K562 (cell line): ENCODE data around the gene LMNA. TPM values are rescaled to one million over a fixed set of nuclear protein-coding genes. Genes with fewer than 3 reads are reported as not detected.

Experiments
- BDP1 ChIP-seq: IDR thresholded peaks from 3 replicates; pipeline ENCODE4 v1.6.1; 2011; ENCODE audit not compliant: insufficient read length, insufficient read depth
- CCAR2 ChIP-seq: fragments of 200-400 bp; formaldehyde crosslinking; IDR thresholded peaks from 2 replicates; pipeline ENCODE4 v1.6.1; 2017; ENCODE audit warnings: mild to moderate bottlenecking, low read depth, low read length
- ETV1 ChIP-seq: fragments of 450-650 bp; conservative IDR thresholded peaks from 2 replicates; pipeline ENCODE4 v1.6.1; 2016; ENCODE audit warnings: missing genetic modification characterization, control low read depth, low read depth, missing compliant biosample characterization
- MEF2D ChIP-seq: conservative IDR thresholded peaks from 2 replicates; pipeline ENCODE4 v1.6.1; 2016; ENCODE audit warnings: low read depth, missing genetic modification characterization, missing compliant biosample characterization
- NFXL1 ChIP-seq: fragments of 450-650 bp; formaldehyde crosslinking; IDR thresholded peaks from 2 replicates; pipeline ENCODE4 v1.4.0; 2021; ENCODE audit warnings: mild to moderate bottlenecking
- PHF21A ChIP-seq: fragments of 450-650 bp; IDR thresholded peaks from 2 replicates; pipeline ENCODE4 v1.6.1; 2017; ENCODE audit warnings: low read depth, borderline replicate concordance
- POLR2B ChIP-seq: fragments of 450-650 bp; IDR thresholded peaks from 2 replicates; pipeline ENCODE4 v1.6.1; 2018; ENCODE audit warnings: low read depth; ENCODE audit not compliant: partially characterized antibody
- ZNF133 ChIP-seq: fragments of 250-450 bp; sonication (Bioruptor Pico); IDR thresholded peaks from 2 replicates; pipeline ENCODE4 v1.4.0; 2020; ENCODE audit warnings: mild to moderate bottlenecking
- ZNF174 ChIP-seq: fragments of 250-450 bp; sonication (Bioruptor Pico); IDR thresholded peaks from 2 replicates; pipeline ENCODE4 v1.4.0; 2020; ENCODE audit warnings: mild to moderate bottlenecking
- ZSCAN29 ChIP-seq: fragments of 450-650 bp; IDR thresholded peaks from 2 replicates; pipeline ENCODE4 v1.6.1; 2017
- polyA plus RNA-seq, 8 experiments: library from polyadenylated mRNA; depleted of rRNA in 4 of 8; stranded (reverse) in 5 of 8; unstranded in 3 of 8; fragments of >200 nt; fragmentation: Nextera tagmentation in 2 of 8; fragmentation: Illumina TruSeq in 1 of 8; extraction: Ambion mirVana in 2 of 8; extraction: Trizol in 1 of 8; gene quantifications; 2 replicates each; pipeline versions ENCODE4 v1.2.1 to v1.2.3, GENCODE V29; 2011 to 2014; ENCODE audit warnings: inconsistent platforms in 1 of 8, missing spikeins in 1 of 8
- total RNA-seq, 7 experiments: library from RNA; depleted of rRNA in 6 of 7; stranded (reverse); fragments of >200 nt in 6 of 7; fragmentation: Illumina TruSeq in 2 of 7; extraction: Trizol in 2 of 7; gene quantifications; 2 replicates each; pipeline versions ENCODE4 v1.2.1 to v1.2.3, GENCODE V29; 2011 to 2021; ENCODE audit warnings: low replicate concordance in 1 of 7
- TF ChIP-seq, protein P1 (sequence below), 2 experiments: fragments of 450-650 bp; conservative IDR thresholded peaks; 2 replicates each; pipeline ENCODE4 v1.6.1; 2017; ENCODE audit warnings: mild to moderate bottlenecking in 2 of 2, moderate library complexity in 2 of 2
- TF ChIP-seq, protein P2 (sequence below): fragments of 450-650 bp; IDR thresholded peaks from 2 replicates; pipeline ENCODE4 v1.6.1; 2017; ENCODE audit warnings: antibody characterized with exemption, mild to moderate bottlenecking
- TF ChIP-seq, protein P3 (sequence below): sonication (generic); formaldehyde crosslinking; IDR thresholded peaks from 2 replicates; pipeline ENCODE4 v1.8.0; 2022; ENCODE audit warnings: mild to moderate bottlenecking, missing genetic modification reagents
- TF ChIP-seq, protein P4 (sequence below): fragments of 250-450 bp; sonication (Bioruptor Pico); IDR thresholded peaks from 2 replicates; pipeline ENCODE4 v1.8.0; 2021; ENCODE audit warnings: mild to moderate bottlenecking, moderate library complexity
- TF ChIP-seq, protein P5 (sequence below): fragments of 450-650 bp; formaldehyde crosslinking; IDR thresholded peaks from 2 replicates; pipeline ENCODE4 v1.4.0; 2022; ENCODE audit warnings: missing genetic modification characterization

Gene LMNA
- total and polyA plus RNA-seq, 9 of the 15 experiments (the other 6 are each of a cell fraction or from before 2014, with no cell fraction given) = 1.00 to 347 (median 88.2) TPM

DNA sequence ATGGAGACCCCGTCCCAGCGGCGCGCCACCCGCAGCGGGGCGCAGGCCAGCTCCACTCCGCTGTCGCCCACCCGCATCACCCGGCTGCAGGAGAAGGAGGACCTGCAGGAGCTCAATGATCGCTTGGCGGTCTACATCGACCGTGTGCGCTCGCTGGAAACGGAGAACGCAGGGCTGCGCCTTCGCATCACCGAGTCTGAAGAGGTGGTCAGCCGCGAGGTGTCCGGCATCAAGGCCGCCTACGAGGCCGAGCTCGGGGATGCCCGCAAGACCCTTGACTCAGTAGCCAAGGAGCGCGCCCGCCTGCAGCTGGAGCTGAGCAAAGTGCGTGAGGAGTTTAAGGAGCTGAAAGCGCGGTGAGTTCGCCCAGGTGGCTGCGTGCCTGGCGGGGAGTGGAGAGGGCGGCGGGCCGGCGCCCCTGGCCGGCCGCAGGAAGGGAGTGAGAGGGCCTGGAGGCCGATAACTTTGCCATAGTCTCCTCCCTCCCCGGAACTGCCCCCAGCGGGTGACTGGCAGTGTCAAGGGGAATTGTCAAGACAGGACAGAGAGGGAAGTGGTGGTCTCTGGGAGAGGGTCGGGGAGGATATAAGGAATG, 505 bp downstream of the LMNA start (continued):
- TF ChIP-seq, protein P1, sequence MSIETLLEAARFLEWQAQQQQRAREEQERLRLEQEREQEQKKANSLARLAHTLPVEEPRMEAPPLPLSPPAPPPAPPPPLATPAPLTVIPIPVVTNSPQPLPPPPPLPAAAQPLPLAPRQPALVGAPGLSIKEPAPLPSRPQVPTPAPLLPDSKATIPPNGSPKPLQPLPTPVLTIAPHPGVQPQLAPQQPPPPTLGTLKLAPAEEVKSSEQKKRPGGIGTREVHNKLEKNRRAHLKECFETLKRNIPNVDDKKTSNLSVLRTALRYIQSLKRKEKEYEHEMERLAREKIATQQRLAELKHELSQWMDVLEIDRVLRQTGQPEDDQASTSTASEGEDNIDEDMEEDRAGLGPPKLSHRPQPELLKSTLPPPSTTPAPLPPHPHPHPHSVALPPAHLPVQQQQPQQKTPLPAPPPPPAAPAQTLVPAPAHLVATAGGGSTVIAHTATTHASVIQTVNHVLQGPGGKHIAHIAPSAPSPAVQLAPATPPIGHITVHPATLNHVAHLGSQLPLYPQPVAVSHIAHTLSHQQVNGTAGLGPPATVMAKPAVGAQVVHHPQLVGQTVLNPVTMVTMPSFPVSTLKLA (conservative IDR thresholded peaks at IDR 0.05) = peak in 1 of 2 experiments; percentile 39; a peak in 2 of 4 replicates
- no peak for TF ChIP-seq CCAR2
- TF ChIP-seq, protein P2, sequence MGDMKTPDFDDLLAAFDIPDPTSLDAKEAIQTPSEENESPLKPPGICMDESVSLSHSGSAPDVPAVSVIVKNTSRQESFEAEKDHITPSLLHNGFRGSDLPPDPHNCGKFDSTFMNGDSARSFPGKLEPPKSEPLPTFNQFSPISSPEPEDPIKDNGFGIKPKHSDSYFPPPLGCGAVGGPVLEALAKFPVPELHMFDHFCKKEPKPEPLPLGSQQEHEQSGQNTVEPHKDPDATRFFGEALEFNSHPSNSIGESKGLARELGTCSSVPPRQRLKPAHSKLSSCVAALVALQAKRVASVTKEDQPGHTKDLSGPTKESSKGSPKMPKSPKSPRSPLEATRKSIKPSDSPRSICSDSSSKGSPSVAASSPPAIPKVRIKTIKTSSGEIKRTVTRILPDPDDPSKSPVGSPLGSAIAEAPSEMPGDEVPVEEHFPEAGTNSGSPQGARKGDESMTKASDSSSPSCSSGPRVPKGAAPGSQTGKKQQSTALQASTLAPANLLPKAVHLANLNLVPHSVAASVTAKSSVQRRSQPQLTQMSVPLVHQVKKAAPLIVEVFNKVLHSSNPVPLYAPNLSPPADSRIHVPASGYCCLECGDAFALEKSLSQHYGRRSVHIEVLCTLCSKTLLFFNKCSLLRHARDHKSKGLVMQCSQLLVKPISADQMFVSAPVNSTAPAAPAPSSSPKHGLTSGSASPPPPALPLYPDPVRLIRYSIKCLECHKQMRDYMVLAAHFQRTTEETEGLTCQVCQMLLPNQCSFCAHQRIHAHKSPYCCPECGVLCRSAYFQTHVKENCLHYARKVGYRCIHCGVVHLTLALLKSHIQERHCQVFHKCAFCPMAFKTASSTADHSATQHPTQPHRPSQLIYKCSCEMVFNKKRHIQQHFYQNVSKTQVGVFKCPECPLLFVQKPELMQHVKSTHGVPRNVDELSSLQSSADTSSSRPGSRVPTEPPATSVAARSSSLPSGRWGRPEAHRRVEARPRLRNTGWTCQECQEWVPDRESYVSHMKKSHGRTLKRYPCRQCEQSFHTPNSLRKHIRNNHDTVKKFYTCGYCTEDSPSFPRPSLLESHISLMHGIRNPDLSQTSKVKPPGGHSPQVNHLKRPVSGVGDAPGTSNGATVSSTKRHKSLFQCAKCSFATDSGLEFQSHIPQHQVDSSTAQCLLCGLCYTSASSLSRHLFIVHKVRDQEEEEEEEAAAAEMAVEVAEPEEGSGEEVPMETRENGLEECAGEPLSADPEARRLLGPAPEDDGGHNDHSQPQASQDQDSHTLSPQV = no peak
- TF ChIP-seq ZSCAN29 = no peak; the same call in none of the 2 replicates
- no peak for TF ChIP-seq MEF2D
- no peak for TF ChIP-seq NFXL1 (CRISPR knock-in tag)
- peak; percentile 63 for TF ChIP-seq ETV1 (tag)
- no peak for TF ChIP-seq ZNF133
- no peak for TF ChIP-seq PHF21A
- TF ChIP-seq, protein P3, sequence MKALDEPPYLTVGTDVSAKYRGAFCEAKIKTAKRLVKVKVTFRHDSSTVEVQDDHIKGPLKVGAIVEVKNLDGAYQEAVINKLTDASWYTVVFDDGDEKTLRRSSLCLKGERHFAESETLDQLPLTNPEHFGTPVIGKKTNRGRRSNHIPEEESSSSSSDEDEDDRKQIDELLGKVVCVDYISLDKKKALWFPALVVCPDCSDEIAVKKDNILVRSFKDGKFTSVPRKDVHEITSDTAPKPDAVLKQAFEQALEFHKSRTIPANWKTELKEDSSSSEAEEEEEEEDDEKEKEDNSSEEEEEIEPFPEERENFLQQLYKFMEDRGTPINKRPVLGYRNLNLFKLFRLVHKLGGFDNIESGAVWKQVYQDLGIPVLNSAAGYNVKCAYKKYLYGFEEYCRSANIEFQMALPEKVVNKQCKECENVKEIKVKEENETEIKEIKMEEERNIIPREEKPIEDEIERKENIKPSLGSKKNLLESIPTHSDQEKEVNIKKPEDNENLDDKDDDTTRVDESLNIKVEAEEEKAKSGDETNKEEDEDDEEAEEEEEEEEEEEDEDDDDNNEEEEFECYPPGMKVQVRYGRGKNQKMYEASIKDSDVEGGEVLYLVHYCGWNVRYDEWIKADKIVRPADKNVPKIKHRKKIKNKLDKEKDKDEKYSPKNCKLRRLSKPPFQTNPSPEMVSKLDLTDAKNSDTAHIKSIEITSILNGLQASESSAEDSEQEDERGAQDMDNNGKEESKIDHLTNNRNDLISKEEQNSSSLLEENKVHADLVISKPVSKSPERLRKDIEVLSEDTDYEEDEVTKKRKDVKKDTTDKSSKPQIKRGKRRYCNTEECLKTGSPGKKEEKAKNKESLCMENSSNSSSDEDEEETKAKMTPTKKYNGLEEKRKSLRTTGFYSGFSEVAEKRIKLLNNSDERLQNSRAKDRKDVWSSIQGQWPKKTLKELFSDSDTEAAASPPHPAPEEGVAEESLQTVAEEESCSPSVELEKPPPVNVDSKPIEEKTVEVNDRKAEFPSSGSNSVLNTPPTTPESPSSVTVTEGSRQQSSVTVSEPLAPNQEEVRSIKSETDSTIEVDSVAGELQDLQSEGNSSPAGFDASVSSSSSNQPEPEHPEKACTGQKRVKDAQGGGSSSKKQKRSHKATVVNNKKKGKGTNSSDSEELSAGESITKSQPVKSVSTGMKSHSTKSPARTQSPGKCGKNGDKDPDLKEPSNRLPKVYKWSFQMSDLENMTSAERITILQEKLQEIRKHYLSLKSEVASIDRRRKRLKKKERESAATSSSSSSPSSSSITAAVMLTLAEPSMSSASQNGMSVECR (CRISPR knock-in tag) = peak; percentile 87
- TF ChIP-seq, protein P4, sequence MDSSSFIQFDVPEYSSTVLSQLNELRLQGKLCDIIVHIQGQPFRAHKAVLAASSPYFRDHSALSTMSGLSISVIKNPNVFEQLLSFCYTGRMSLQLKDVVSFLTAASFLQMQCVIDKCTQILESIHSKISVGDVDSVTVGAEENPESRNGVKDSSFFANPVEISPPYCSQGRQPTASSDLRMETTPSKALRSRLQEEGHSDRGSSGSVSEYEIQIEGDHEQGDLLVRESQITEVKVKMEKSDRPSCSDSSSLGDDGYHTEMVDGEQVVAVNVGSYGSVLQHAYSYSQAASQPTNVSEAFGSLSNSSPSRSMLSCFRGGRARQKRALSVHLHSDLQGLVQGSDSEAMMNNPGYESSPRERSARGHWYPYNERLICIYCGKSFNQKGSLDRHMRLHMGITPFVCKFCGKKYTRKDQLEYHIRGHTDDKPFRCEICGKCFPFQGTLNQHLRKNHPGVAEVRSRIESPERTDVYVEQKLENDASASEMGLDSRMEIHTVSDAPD (CRISPR knock-in tag) = no peak
- no peak for TF ChIP-seq ZNF174 (CRISPR knock-in tag)
- TF ChIP-seq POLR2B = no peak
- TF ChIP-seq BDP1 = no peak
- TF ChIP-seq, protein P5, sequence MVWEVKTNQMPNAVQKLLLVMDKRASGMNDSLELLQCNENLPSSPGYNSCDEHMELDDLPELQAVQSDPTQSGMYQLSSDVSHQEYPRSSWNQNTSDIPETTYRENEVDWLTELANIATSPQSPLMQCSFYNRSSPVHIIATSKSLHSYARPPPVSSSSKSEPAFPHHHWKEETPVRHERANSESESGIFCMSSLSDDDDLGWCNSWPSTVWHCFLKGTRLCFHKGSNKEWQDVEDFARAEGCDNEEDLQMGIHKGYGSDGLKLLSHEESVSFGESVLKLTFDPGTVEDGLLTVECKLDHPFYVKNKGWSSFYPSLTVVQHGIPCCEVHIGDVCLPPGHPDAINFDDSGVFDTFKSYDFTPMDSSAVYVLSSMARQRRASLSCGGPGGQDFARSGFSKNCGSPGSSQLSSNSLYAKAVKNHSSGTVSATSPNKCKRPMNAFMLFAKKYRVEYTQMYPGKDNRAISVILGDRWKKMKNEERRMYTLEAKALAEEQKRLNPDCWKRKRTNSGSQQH = no peak
